ENCODE results near the gene IL1R2.

Gene IL1R2, protein sequence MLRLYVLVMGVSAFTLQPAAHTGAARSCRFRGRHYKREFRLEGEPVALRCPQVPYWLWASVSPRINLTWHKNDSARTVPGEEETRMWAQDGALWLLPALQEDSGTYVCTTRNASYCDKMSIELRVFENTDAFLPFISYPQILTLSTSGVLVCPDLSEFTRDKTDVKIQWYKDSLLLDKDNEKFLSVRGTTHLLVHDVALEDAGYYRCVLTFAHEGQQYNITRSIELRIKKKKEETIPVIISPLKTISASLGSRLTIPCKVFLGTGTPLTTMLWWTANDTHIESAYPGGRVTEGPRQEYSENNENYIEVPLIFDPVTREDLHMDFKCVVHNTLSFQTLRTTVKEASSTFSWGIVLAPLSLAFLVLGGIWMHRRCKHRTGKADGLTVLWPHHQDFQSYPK

DNA sequence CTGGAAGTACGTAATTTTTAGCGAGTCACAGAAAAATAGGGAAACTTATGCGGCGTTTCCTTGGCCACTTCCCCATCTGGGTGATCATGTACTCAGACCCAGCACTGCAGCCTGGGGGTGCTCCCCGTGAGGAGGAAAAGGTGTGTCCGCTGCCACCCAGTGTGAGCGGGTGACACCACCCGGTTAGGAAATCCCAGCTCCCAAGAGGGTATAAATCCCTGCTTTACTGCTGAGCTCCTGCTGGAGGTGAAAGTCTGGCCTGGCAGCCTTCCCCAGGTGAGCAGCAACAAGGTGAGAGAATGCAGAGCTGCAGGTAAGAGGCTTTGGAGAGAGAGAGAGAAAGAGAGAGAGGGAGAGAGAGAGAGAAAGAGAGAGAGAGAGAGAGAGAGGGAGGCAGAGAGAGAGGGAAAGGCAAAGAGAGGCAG lies at the start of gene IL1R2:
TSS of gene IL1R2 (plus strand) at position 240 of the 425 bp plus-strand sequence. CDS start 16,616 bp downstream, outside the sequence.
- DNase-seq: no peak

DNA sequence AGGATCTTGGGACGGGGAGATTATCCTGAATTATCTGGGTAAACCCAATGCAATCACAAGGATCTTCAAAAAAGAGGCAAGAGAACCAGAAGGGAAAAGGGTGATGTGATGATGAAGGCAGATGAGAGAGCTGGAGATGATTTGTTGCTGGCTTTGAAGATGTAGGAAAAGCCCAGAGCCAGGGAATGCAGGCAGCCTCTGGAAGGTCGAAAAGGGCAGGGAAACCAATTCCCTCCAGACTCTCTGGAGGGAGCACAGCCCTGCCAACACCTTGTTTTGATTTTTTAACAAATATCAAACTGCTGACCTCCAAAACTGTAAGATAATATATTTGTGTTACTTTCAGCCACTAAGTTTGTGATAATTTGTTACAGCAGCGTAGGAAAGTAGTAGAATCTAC lies 48.9 kb upstream of the IL1R2 start:
- DNase-seq: no peak

DNA sequence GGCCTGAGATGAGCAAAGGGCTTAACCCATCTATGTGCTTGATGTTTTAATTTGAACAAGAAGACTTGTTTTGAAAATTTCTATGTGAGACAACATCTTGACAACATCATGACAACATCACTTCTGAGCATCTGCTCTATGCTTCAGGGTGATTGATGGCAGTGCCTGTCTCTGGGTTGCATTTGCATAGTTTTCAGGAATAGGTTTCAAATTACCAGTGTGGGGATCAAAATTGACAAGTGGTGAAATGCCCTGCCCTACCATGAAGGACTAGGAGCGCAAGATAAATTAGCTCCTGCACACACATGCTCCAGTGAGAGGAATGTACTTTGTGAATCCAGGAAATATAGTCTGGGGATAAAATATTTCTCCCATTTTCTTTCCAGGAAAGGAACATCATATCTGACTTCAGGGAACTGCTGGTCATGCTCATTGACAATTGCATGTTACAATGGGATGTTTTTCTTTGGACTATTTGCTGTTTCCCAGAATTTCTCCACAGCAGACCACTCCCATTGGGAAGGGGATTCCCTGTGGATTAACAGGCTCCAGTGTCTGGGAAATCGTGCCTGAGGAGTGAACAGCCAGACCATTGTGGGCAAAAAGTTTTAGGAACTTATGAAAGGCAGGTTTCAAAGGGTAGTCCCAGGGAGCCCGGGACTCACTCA lies 45.3 kb upstream of the IL1R2 start:
- DNase-seq: no peak

DNA sequence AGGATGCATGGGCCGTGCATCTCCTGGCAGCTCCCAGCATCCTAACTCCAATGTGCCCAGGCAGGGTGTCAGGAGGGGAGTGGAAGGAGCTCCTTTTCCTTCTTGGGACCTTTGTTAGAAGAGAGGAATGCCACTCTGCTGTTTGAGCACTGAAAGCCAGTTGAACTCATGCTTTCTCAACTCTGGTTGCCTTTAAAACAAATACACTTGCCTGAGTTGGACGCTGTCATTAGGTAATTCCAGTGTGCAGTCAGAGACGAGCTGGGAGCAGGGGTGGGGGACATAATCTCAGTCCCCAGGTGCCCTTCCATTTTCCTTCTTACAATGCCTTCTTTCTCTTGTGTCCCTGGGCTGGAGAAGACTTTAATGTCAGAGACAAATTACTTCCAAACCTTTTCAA lies 44.4 kb upstream of the IL1R2 start:
- no peak for DNase-seq

DNA sequence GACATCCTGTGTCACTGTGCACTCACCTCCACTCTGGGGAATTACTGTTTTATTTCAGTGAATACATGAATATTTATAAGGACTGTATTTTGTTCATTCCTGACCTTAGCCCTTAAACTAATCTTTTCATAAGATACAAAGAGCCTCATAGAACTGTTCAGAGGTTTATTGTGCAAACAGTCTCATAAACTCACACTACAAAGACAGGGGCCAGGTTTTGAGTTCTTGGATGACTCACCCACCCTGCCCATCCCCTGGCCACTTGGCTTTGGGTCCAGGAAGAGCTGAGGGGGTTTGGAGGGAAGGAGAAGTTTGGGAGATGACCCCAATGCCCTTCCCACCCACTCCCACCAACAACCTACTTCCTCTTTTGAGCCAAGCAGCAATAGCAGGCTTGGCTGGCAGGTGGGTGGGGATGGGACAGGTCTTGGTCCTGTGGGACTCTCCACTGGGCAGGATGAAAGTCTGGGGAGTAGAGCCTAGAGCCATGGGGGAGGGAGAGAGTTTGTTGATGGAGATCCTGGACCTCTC lies 43.1 kb upstream of the IL1R2 start:
- DNase-seq: no peak

DNA sequence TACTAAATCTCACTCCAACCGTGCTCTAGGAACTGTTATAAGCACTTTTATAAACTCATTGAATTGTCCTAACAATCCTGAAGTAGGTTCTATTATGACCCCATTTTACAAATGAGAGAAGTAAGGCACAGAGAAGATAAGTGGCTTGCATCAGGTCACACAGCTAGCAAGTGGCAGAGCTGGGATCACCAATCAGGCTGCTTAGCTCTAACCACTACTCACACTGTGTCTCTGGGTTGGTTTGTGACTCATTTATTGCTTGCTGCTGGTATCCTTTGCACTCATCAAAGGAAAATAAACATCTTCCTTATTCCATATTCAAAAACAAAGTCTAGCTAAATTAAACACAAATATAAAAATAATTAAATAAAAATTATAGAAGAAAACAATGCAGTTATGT lies 42.5 kb upstream of the IL1R2 start:
- DNase-seq: no peak

DNA sequence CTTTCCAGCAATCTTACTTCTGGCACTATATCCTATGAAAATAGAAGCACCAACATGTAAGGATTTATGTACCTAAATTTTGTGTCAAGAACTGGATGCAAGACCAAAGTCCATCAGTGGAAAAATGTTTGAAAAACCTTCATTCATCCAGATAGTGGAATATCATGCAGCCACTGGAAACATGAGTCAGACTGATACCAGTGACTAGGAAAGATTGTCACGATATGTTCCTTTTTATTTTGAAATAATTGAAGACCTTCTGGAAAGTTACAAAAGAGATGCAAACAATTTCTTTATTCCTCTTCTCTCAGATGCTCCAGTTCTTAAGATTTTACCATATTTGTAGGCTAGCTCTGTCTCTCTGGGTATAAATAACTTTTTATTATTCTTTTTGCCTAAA lies 40.5 kb upstream of the IL1R2 start:
- no peak for DNase-seq

DNA sequence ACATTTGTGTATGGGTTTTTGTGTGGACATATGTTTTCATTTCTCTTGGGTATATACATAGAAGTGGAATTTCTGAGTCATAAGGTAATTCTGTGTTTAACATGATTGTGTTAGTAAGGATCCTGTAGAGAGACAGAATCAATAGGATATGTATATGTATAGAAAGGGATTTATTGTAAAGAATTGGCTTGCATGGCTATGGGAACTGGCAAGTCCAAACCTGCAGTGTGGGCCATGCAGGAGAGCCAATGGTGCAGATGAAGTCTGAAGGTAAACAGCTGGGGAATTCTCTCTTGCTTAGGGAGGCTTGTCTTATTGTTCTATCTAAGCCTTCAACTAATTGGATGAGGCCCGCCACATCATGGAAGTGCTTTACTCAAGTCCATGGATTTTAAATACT lies 39.2 kb upstream of the IL1R2 start:
- DNase-seq: no peak

DNA sequence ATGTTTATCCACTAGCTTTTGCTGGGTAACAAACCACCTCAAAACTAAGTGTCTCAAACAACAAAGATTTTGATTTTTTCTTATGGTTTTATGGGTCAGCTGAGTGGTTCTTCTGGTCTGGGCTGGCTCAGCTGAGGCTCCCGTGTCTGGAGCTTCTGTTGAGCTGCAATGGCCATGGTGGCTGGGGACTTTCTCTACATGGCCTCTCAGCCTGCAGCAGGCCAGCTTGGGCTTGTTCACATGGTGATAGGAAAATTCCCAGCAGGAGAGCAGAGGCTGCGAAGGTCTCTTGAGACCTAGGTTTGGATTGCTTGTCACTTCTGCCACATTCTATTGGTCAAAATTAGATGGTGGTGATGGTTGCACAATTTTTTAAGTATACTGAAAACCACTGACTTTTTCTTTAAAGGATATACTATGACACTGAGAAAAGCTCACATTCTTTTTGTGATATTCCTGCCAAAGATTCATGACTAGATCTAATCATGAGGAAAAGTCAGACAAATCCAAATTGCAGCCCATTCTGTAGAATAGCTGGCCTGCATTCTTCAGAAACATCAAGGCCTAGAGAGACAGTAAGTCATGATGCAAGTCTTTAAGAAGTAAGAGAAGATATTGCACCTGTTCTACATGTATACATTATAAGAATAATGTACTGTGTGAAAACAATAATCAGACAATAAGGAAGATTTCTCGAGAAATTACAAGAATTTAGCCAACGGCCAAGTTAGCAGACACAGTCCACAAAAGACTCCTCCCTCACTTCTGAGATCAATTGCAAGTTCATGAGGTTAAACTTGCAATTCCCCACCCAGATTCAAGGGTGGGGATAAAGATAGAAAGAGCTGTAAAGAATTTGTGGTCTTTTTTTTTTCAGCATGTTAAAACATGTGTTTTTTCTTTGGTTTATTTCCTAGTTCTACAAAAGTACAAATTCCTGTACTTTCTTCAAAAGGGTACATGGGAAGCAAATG lies 35.0 kb upstream of the IL1R2 start:
- DNase-seq: no peak

DNA sequence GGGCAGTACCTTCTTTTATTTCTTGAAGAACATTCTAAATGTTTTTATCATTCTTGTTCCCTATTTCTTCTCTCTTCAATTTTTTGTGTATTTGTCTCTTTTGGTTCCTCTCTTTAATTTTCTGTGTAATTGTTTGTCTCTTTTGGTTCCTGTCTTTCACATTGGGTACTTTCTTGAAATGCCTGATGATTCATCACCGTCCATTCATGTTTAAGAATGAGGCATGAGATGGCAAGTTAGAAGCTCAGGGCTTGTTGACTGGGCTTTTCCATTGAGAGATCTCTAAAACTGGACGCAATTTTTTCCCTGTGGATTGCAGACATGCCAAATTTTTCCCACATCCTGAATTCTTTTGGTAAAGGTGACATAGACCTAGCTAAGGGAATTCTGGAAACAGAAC lies 33.7 kb upstream of the IL1R2 start:
- DNase-seq: no peak

DNA sequence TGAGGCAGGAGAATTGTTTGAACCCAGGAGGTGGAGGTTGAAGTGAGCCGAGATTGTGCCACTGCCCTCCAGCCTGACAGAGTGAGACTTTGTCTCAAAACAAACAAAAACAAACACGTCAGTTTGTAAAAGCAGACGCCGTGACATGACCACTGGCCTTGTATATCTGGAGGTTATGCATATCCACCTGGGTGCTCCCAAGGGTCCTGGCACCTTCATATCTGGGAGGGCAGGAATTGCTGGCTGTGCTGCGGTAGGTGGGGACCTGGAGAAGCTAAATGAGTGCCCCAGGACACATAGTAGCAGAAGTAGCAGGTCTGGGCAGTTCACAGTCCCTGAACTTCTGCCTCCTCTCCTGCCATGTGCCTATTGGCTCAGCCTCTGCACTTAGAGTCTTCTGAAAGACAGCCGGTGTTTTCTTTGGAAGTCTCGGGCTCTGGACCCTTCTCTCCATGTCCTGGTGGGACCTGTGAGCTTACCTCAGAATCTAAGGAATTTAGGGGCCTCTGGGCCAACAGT lies 30.9 kb upstream of the IL1R2 start:
- no peak for DNase-seq

DNA sequence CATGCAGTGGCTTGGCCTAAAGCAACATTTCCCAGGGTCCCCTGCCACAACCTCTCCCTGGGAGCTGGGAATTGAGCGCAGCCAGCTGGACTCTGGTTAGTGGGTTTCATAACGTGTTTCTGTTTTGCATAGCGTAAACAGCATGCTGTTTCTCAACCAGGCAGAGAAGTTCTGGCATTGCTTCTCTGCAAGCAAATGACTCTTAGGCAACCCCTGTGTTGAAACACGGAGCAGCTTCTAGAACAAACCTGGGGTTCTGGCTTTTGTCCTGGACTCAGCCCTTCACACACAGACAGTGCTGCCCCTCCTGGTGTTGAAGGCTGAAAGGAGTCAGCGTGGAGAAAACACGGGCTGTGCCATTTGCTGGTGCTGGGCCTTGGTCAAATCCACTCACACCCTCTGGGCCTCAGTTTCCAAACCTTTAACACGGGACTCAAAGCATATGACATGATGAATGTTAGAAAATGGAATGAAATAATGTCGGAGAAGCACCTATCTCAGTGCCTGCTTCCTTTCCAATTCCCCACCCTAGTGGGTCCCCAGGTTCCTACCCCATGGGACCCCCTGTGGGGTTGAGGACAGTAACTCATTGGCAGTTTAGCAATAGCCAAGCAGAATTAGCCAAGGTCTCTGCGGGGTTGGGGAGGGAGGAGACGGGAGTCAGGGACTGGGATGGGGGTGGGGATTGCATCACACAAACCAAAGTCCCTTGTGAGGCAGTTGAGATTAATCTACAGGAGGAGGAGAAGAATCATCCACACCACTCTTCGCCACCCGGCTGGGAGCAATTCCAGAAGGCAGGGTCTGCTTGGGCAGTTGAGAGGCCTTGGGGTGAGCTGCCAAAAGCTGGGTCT lies 30.2 kb upstream of the IL1R2 start:
- DNase-seq: no peak

DNA sequence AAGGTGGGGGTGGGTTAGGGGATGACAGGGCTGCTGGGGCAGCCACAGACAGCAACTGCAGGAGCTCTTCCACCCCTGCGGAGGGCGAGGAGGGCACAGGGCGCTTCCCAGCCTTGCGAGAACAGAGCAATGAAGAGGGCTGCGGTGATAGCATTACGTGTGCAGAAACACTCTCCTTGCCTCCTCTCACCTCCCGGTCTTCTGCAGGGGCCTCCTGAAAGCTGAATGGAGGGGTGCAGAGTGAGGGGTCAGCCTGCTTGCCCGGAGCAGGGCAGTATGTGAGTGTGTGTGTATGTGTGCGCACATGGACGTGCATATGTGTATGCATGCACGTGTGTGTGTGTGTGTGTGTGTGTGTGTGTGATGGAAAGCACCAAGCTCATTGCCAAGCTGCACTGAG lies 29.5 kb upstream of the IL1R2 start:
- DNase-seq: no peak

DNA sequence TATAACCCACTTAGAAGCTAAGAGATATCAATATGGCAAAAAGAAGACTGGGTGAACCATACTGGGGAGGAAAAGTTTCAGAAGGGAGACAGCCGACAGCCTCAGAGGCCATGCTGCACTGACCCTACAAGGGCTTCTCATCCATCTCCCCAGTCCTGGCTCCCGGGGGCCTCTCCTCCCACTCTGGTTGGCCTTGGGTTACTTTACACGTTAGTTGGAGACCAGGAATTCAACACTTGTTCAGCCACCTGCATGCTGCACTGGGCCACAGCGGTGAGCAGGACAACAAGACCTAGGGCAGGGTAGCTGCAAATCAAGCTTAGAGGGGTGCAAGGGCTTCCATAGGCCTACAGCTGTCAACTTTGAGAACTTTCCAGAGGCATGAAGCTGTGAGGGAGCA lies 28.6 kb upstream of the IL1R2 start:
- no peak for DNase-seq

DNA sequence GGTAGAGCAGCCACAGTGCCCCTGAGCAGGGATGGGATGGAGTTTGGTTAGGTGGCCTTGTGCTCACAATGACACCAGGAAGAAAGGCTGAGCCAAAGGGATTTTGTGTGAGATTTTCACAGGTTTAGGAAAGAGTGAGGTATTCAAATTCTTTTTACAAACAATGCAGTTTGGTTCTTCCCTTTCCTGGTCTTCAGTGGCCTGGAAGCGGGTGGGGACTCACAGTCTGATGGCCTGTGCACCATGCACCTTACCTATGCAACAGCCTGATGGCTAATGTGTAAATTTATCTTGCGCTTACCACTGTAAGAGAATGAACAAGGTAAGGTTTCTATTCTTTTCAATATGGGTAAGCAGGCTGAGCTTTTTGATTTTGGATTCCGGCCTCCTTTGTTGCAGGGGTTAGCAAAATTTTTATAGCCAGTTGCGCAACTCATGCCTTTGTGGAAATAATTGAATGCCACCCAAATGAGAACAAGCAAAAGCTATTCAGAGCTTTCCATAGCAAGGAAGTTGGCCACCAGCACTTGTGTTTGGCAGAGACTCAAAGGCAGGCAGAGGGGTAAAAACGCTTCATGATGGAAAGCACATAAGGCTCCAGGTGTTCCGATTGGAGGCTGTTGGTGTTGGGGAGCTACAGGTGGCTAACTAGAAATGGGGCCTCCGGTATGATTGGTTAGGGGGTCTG lies 23.8 kb upstream of the IL1R2 start:
- no peak for DNase-seq

DNA sequence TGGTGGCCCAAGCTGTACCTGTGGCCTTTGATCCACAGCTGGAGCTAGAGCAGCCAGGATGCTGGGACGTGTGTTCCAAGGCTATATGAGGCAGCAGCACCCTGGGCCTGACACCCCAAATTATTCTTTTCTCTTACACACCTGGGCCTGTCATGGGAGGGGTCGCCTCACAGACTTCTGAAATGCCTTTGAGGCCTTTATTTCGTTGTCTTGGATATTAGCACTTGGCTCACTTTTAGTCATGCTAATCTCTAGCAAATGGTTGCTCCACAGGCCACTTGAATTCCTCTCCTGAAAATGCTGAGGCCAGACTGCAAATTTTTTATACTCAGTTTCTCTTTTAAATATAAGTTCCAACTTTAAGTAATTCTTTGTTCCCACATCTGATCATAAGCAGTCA lies 22.0 kb upstream of the IL1R2 start:
- no peak for DNase-seq

DNA sequence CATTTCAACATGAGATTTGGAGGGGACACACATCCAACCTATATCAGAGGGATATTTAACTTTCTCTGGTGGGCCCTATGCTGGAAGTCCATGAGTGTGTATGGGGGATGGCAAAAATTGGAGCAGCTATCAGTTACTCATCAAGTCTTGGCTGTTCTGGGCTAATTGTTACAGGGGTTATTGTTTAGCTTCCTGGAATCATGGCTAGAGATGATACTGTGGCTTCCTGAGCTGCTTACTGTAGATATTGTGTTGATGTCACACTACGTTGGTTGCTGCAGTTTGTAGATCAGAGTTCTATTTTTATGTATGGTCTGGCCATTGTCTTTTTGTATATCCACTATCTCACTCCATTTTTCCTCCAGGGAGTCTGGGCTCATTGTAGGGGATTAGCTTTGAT lies 20.9 kb upstream of the IL1R2 start:
- DNase-seq: no peak

DNA sequence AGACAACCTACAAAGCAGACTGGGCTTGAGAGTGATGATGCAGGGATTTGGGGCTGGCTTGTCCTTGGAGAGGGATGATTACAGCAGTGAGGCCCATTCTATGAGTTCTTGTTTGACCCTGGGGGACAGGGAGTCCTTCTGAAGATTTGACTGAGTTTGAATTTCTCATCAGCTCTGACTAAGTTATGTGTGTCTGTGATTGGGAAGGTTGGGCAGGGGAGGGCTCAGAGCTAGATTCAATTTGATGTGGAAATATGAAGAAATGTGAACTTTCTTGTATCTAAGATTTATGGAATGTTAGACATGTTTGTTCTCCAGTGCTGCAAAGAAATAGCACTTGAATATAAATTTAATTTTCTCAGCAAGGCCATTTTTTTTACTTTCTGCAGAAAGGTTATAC lies 19.9 kb upstream of the IL1R2 start:
- DNase-seq: no peak

DNA sequence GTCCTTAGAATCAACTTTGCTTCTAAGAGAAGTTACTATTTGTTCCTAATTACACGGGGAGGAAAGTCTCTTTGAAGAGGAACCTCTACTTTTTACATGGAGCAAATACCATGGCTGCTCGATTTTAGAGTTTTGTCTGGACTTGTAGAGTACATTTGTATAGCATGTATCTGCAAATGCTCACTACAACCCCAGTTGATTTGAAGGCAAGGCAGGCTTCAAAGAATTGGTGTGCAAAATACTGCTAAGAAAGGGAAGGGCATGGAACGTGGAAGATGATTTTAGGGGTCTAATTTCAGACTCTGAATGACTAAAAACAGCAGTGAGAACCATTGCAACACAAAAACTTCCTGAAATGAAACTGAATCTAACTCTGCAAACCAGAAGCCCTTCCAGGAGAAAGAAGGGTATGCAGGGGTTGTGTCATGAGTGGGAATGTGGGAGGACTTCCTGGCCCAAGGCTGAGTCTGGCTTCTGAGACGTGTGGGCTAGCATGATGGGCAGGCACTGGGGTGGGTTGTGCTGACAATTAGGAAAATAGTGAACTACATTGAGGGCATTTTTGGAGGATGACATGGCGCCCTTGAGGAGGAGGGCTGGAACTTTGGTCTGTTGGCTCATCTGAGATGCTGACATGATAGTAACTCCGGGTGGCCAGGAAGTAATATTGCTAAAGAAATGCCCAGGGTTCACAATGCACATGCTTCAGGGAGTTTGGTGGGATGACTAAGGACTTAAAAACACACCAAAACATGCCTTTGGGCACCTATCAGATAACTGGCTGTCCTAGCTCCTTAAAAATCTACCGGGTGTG lies 18.9 kb upstream of the IL1R2 start:
- no peak for DNase-seq

DNA sequence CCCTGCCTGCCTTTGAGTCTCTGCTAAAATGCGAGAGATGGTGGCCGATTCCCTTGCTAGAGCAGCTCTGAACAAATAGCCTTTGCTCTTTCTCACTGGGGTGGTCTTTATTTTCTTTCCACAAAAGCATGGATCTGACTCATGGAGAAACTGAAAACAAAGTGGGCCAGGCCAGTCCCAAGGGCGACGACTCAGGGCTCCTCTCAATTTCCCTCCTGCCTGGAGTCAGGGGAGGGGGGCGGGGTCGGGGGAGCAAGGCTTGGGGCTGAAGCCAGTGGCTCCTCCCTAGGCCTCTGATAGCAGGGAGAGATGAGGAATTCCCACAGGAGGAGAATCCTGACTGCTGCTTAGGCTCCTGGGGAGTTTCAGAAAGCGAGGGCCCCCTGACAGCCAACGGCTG lies 17.1 kb upstream of the IL1R2 start:
- no peak for DNase-seq

All from activated CD4-positive, CD25-positive, alpha-beta regulatory T cell (primary cell).